ENCODE data around the gene COG3.

Gene COG3

GRCh38 chr13:45432737-45433380 lies 31.9 kb upstream of the COG3 start:
- no peak overlapping the region for H3K4me3 ChIP-seq
- no peak for DNase-seq (ENCODE audit: low spot score)
- no peak overlapping the region for H3K27ac ChIP-seq
- TF ChIP-seq CTCF (IDR thresholded peaks at IDR 0.05): no peak

GRCh38 chr13:45433381-45433790 lies 31.4 kb upstream of the COG3 start:
- no peak overlapping the region for H3K27ac ChIP-seq
- no peak for TF ChIP-seq CTCF (IDR thresholded peaks at IDR 0.05)
- no peak overlapping the region for H3K4me3 ChIP-seq
- DNase-seq (ENCODE audit: low spot score): no peak

GRCh38 chr13:45434556-45435371 lies 30.0 kb upstream of the COG3 start:
- H3K4me3 ChIP-seq: no peak overlapping the region
- DNase-seq (ENCODE audit: low spot score): no peak
- H3K27ac ChIP-seq: no peak overlapping the region
- TF ChIP-seq CTCF (IDR thresholded peaks at IDR 0.05): no peak

GRCh38 chr13:45436332-45436731 lies 28.4 kb upstream of the COG3 start:
- no peak overlapping the region for H3K4me3 ChIP-seq
- H3K27ac ChIP-seq: no peak overlapping the region
- no peak for TF ChIP-seq CTCF (IDR thresholded peaks at IDR 0.05)

GRCh38 chr13:45436953-45437352 lies 27.8 kb upstream of the COG3 start:
- no peak for DNase-seq (ENCODE audit: low spot score)
- no peak for TF ChIP-seq CTCF (IDR thresholded peaks at IDR 0.05)
- Histone ChIP-seq H3K27ac (no peak overlapping the region), H3K4me3 (no peak overlapping the region)

More at GRCh38 chr13:45436332-45436731, 28.4 kb upstream of the COG3 start:
- no peak for DNase-seq (ENCODE audit: low spot score)

GRCh38 chr13:45437947-45438346 lies 26.8 kb upstream of the COG3 start:
- no peak for TF ChIP-seq CTCF (IDR thresholded peaks at IDR 0.05)
- no peak overlapping the region for H3K4me3 ChIP-seq
- H3K27ac ChIP-seq: no peak overlapping the region
- no peak for DNase-seq (ENCODE audit: low spot score)

- no peak for DNase-seq (ENCODE audit: low spot score)
- TF ChIP-seq CTCF (IDR thresholded peaks at IDR 0.05): no peak
- Histone ChIP-seq H3K27ac (no peak overlapping the region), H3K4me3 (no peak overlapping the region)
Measured at GRCh38 chr13:45439008-45439407, 25.7 kb upstream of the COG3 start.
